Measurements from ENCODE around the gene SLC2A3. TPM values are rescaled to one million over a fixed set of nuclear protein-coding genes. Genes with fewer than 3 reads are reported as not detected.
A peak's percentile ranks its signal among the peaks of the same experiment; 100 is the strongest.
"Not testable (repeated sequence)": the region's sequence is repeated elsewhere in the genome, so short reads cannot be mapped to it uniquely, and the experiment has no call there.

SLC2A3 gene
- 362 and 366 TPM in 2 replicates for total RNA-seq

DNA sequence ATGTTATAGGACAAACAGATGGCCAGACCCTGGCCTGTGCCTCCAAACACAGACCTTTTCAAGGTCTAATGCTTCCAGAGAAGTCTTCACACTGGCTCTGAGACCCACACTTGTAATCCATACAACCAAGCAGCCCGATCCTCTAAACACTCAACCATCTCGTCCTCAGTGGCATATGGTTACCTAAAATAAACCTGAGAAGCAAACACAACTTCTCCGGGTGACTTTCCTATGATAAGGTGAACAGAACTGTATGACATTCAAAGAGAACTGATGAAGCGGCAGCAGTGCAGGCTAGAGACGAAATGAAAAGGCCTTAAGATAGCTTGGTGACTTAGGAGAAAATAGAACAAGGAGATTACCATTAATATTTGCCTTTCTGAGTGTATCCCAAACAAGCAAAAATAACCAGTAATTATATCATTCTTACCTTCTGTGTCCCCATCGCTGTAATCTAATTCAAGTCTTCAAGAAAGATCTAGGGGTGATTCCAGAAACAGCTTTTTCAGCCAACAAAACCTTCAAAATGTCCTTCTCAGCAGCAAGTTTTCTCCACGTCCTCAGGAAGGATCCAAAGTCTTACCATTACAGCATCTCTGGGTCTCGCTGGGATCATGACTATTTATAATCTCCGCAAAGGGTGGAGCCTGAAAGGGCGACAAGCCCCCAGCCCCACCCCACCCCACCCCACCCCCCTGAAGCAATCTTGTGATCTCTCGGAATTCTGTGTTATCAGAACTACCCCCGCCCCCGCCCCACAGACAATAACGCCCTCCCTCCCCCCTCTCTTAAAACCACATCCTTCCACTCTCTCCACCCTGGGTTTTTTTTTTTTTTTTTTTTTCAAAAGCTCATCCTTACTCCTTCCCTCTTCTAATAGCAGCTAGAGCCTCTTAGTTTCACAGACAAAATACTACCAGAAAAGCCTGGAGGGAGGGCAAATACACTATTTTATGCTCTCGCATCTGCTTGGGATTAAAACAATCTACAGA lies at the start of gene SLC2A3:
SLC2A3 (minus strand) TSS at position 598 of the 992 bp plus-strand sequence; CDS start at position 445, 153 bp downstream.
- Mint-ChIP-seq H3K27me3 (no peaks in the 10 kb centered on the region), H3K36me3 (ENCODE audit: low read depth) (peaks cover 13% of the 10 kb centered on the region), H3K9me3 (no peaks in the 10 kb centered on the region), H3K4me3 (no peak within 1 kb of the TSS), H3K4me1 (peaks cover 16% of the 10 kb centered on the region), H3K27ac (no peak within 1 kb of the TSS)
- intact Hi-C loops (cut with micrococcal nuclease), result loop anchor here (1.0 to 10.0 kb wide), 3 partner anchors 24 to 309 kb away; partner anchors contain the start of gene NECAP1
- DNase-seq, result peak; percentile 97

DNA sequence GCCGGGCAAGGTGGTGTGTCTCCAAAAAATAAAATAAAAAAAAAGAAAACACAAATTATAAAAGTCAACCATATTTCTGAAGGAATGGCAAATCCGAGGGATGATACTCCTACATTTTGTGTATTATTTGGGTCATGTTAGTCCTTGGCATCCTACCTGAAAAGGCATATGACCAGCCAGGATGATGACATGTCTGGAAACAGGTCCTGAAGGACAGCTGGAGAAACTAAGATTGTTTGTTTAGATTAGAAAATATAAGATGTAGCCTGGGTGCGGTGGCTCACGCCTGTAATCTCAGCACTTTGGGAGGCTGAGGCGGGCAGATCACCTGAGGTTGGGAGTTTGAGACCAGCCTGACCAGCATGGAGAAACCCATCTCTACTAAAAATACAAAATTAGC lies 48.9 kb upstream of the SLC2A3 start:
- peaks cover 1% of the 10 kb centered on the region for H3K36me3 Mint-ChIP-seq (ENCODE audit: low read depth)
- H3K27ac Mint-ChIP-seq, result no peak overlapping the region
- no peaks in the 10 kb centered on the region for H3K9me3 Mint-ChIP-seq
- intact Hi-C loops (cut with micrococcal nuclease), result no loop called here
- no peak overlapping the region for H3K4me3 Mint-ChIP-seq
- H3K4me1 Mint-ChIP-seq, result peaks cover 14% of the 10 kb centered on the region
- no peak for DNase-seq
- no peaks in the 10 kb centered on the region for H3K27me3 Mint-ChIP-seq

DNA sequence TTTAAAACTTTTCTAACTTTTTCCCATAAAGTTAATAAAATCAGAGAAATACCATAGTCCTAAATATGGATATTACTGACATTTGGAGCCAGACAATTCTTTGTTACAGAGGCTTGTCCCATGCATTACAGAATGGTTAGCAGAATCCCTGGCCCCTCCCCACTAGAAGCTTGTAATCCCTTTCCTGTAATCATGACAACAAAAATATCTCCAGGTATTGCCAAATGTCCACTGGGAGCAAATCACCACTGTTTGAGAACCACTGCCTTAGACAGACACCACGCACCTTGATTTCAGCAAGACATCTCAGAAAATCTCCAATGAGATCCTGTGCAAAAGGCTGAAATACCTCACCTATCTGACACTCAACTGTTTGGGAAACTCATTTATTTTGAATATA lies 47.5 kb upstream of the SLC2A3 start:
- DNase-seq; intact Hi-C loops (cut with micrococcal nuclease); H3K27me3 Mint-ChIP-seq; H3K9me3 Mint-ChIP-seq; H3K4me3 Mint-ChIP-seq; H3K36me3 Mint-ChIP-seq (ENCODE audit: low read depth); H3K4me1 Mint-ChIP-seq; H3K27ac Mint-ChIP-seq: not testable (repeated sequence)

DNA sequence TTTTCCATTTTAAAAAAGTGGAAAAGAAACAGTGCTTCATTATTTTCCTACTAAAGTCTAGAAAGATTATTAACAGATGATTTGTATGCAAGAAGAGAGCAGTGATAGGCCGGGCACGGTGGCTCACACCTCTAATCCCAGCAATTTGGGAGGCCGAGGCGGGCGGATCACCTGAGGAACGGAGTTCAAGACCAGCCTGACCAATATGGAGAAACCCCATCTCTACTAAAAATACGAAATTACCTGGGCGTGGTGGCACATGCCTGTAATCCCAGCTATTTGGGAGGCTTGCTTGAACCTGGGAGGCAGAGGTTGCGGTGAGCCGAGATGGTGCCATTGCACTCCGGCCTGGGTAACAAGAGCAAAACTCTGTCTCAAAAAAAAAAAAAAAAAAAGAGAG lies 47.0 kb upstream of the SLC2A3 start:
- H3K27ac Mint-ChIP-seq; intact Hi-C loops (cut with micrococcal nuclease); H3K4me3 Mint-ChIP-seq; H3K4me1 Mint-ChIP-seq; DNase-seq; H3K9me3 Mint-ChIP-seq; H3K36me3 Mint-ChIP-seq (ENCODE audit: low read depth); H3K27me3 Mint-ChIP-seq: not testable (repeated sequence)

DNA sequence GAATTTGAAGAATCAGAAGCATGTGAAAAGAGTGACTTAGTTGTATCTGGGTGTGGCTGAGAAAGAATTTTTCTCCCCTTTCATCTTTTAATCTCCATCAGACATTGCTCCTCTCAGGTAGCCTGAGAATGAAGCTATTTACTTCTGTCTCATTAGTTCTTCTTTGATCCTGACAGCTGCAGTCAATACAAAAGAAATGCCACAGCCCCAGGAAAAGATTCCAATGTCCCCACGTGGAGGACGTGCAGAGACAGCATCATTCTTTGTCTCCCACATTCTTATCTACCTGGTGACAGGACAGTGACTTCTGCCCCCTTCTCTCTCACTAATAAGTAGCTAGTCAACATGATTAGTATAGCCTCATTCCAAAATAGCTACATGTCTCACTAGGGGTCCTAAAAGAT lies 46.3 kb upstream of the SLC2A3 start:
- DNase-seq; H3K27ac Mint-ChIP-seq; H3K4me1 Mint-ChIP-seq; H3K27me3 Mint-ChIP-seq; intact Hi-C loops (cut with micrococcal nuclease); H3K4me3 Mint-ChIP-seq; H3K9me3 Mint-ChIP-seq; H3K36me3 Mint-ChIP-seq (ENCODE audit: low read depth): not testable (repeated sequence)

DNA sequence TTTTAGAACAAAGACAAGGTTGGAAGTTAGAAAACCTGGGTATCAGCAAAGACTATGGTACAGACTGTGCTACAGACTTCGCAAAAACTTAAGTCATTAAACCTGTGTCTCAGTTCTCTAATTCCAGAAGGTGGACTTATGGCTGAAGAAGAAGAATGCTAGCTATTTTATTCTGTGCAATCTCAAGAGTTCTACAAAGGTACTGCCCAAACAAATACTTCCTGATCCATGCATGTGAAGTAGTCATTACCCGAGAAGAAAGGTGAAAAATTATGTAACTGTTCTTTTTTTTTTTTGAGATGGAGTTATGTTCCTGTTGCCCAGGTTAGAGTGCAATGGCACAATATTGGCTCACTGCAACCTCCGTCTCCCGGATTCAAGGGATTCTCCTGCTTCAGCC lies 45.5 kb upstream of the SLC2A3 start:
- Mint-ChIP-seq H3K4me3 (no peak overlapping the region), H3K9me3 (no peaks in the 10 kb centered on the region), H3K4me1 (peaks cover 4% of the 10 kb centered on the region), H3K27ac (no peak overlapping the region), H3K27me3 (no peaks in the 10 kb centered on the region), H3K36me3 (ENCODE audit: low read depth) (peaks cover 1% of the 10 kb centered on the region)
- intact Hi-C loops (cut with micrococcal nuclease), result no loop called here
- DNase-seq, result no peak

DNA sequence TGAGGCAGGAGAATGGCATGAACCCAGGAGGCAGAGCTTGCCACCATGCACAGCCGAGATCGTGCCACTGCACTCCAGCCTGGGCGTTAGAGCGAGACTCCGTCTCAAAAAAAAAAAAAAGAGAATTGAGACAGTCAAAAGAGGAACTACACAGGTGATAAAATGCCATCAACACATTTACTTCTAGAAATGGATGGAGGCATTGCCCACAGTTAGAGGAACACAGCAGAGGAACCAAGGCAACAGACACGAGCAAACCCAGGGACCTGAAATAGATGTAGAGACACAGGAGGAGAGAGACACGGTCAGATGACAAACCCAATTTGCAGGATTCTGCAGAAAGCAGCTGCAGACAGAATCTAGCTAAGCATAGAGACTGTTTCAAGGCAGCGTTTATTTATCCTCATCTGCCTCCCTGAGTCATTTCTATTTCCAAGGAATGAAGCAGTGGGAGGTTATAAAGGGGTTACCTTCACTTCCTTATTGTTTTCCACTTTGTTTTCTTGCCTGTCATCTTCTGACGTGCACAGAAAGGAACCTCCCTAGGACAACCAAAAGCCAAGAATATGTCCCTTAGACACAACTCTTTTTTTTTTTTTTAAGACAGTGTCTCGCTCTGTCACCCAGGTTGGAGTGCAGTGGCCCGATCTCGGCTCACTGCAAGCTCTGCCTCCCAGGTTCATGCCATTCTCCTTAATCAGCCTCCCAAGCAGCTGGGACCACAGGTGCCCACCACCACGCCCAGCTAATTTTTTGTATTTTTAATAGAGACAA lies 41.6 kb upstream of the SLC2A3 start:
- H3K27me3 Mint-ChIP-seq; DNase-seq; intact Hi-C loops (cut with micrococcal nuclease); H3K9me3 Mint-ChIP-seq; H3K36me3 Mint-ChIP-seq (ENCODE audit: low read depth); H3K4me3 Mint-ChIP-seq: not testable (repeated sequence)
- H3K4me1 Mint-ChIP-seq, result peaks cover 14% of the 10 kb centered on the region
- H3K27ac Mint-ChIP-seq, result peak overlapping the region; percentile 58

DNA sequence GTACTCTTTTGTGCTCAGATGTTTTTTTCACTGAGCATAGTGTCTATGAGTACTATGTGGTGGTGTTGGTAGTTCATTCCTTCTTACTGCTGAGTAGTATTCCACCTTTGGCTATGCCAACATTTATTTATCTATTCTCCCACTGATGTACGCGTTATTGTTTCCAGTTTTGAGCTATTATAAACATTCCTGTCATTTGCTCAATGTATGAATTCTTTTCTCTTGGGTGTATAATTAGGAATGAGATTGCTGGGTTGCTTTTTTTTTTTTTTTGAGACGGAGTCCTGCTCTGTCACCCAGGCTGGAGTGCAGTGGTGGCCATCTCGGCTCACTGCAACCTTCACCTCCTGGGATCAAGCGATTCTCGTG lies 37.5 kb upstream of the SLC2A3 start:
- H3K4me3 Mint-ChIP-seq, result peak overlapping the region; percentile 68
- intact Hi-C loops (cut with micrococcal nuclease), result no loop called here
- H3K4me1 Mint-ChIP-seq, result peaks cover 28% of the 10 kb centered on the region

DNA sequence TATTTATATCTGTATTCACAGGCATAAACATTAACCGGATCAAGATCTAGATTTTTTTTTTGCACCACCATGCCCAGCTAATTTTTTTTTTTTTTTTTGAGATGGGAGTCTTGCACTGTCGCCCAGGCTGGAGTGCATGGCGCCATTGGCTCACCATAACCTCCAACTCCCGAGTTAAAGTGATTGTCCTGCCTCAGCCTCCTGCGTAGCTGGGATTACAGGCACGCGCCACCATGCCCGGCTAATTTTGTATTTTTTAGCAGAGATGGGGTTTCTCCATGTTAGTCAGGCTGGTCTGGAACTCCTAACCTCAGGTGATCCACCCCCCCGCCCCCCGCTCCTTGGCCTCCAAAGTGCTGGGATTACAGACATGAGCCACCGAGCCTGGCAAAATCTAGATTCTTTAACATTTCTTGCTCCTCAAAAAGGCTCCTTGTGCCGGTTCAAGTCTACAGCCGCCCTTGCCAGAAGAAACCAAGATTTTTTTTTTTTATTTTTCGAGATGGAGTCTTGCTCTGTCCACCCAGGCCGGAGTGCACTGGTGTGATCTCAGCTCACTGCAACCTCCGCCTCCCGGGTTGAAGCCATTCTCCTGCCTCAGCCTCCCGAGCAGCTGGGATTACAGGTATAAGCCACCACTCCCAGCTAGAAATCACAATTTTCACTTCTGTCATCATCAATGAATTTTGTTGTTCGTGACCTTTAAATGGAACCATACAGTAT lies 36.9 kb upstream of the SLC2A3 start:
- Mint-ChIP-seq H3K4me3 (peak overlapping the region; percentile 84), H3K27me3 (no peaks in the 10 kb centered on the region), H3K4me1 (peaks cover 30% of the 10 kb centered on the region), H3K27ac (peak overlapping the region; percentile 91), H3K9me3 (no peaks in the 10 kb centered on the region), H3K36me3 (ENCODE audit: low read depth) (peaks cover 13% of the 10 kb centered on the region)
- intact Hi-C loops (cut with micrococcal nuclease), result no loop called here
- DNase-seq, result no peak

More for the DNA sequence above, 37.5 kb upstream of the SLC2A3 start:
- Mint-ChIP-seq H3K27ac (peak overlapping the region; percentile 91), H3K27me3 (no peaks in the 10 kb centered on the region), H3K9me3 (no peaks in the 10 kb centered on the region), H3K36me3 (ENCODE audit: low read depth) (peaks cover 10% of the 10 kb centered on the region)
- no peak for DNase-seq

DNA sequence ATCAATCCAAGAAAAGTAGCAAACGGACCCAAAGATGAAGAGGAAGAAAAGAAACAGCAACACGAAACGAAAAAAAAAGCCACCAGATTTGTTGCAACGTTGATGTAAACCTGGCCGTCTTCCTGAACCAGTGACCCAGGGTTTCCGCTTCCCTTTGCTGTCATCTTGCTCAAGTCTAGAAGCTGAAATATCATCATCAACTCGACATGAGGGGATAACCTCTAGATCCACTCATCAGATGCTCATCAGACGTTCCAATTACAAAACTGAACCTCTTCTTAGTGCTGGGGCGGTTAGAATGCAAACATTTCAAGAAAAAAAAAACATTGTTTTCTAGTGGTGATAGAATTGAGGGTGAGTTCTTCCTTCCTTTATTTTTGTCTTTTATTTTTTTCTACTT lies 36.3 kb upstream of the SLC2A3 start:
- DNase-seq; intact Hi-C loops (cut with micrococcal nuclease); H3K27me3 Mint-ChIP-seq; H3K9me3 Mint-ChIP-seq: not testable (repeated sequence)
- Mint-ChIP-seq H3K27ac (peak overlapping the region; percentile 91), H3K36me3 (ENCODE audit: low read depth) (peaks cover 13% of the 10 kb centered on the region), H3K4me3 (peak overlapping the region; percentile 84), H3K4me1 (peaks cover 30% of the 10 kb centered on the region)

DNA sequence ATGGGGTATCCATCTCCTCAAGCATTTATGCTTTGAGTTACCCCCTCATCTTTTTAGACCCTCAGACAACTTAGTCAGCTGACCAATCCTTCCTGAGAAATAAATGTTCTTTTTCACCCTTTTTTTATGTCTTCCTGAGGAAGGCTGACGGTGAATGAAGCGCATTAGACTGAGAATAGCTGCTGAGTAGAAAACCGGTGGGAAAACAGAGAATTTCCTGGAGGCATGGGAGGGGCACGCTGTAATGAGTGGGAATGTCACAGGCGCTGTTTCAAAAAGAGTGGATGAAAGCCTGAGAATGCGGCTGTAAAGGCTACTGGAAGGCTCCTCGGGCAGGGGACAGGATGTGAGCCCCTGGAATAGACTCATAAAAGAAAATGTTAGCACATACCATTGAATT lies 35.8 kb upstream of the SLC2A3 start:
- not testable (repeated sequence) for H3K9me3 Mint-ChIP-seq, H3K27me3 Mint-ChIP-seq, DNase-seq
- H3K36me3 Mint-ChIP-seq (ENCODE audit: low read depth), result peaks cover 17% of the 10 kb centered on the region
- H3K4me3 Mint-ChIP-seq, result peak overlapping the region; percentile 88
- intact Hi-C loops (cut with micrococcal nuclease), result loop anchor here (1.0 to 2.0 kb wide), 4 partner anchors 19 to 55 kb away; no protein-coding TSS in a partner anchor
- H3K27ac Mint-ChIP-seq, result peak overlapping the region; percentile 100
- H3K4me1 Mint-ChIP-seq, result peaks cover 32% of the 10 kb centered on the region

DNA sequence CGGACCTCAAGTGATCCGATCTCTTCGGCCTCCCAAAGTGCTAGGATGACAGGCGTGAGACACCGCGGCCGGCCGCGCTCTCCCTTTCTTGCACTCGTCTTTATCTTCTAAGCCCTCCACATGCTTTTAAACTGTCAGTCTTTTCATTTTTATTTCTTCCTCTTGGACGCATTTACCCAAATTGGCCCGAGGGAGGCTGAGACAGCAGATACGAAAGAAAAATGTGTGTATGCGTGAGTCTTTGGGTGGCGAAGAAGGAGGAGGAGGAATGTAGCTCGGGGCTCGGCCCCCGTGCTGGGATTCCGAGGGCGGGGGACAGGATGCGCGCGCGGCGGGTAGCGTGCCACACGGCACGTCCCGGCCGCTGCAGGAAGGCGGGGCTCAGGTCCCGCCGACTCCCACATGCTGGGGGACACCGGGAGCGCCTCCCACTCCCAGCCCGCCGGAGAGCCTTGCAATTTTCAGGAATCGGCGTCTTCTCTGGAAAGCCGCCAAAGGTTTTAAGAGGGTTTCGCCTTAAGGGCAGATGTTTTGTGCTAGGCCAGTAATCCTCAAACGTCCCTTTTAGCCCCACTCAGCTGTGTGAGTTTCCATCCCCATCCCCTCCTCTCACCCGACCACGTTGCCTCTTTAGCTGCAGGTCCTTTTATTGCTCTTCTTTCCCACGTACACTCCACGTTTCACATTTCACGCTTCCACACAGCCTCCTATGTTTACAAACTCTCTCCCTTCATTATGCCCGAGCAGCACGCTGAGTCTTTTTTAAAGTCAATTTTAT lies 34.7 kb upstream of the SLC2A3 start:
- intact Hi-C loops (cut with micrococcal nuclease), result loop anchor here (1.0 to 2.0 kb wide), 5 partner anchors 10 to 56 kb away; no protein-coding TSS in a partner anchor
- DNase-seq, result peak; percentile 96
- Mint-ChIP-seq H3K4me1 (peaks cover 33% of the 10 kb centered on the region), H3K9me3 (no peaks in the 10 kb centered on the region), H3K36me3 (ENCODE audit: low read depth) (peaks cover 25% of the 10 kb centered on the region), H3K27ac (peak overlapping the region; percentile 100), H3K27me3 (no peaks in the 10 kb centered on the region), H3K4me3 (peak overlapping the region; percentile 88)

DNA sequence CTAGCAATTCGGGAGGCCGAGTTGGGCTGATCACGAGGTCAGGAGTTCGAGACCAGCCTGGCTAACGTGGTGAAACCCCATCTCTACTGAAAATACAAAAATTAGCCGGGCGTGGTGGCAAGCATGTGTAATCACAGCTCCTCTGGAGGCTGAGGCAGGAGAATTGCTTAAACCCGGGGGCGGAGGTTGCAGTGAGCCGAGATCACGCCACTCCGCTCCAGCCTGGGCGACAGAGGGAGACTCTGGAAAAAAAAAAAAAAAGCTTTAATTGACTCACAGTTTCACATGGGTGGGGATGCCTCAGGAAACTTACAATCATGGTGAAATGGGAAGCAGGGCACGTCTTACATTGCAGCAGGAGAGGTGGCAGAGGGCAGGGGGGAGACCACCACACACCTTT lies 30.6 kb upstream of the SLC2A3 start:
- H3K27me3 Mint-ChIP-seq, result no peaks in the 10 kb centered on the region
- H3K27ac Mint-ChIP-seq, result peak overlapping the region; percentile 58
- H3K4me1 Mint-ChIP-seq, result peaks cover 30% of the 10 kb centered on the region
- H3K9me3 Mint-ChIP-seq, result no peaks in the 10 kb centered on the region
- peak overlapping the region; percentile 66 for H3K4me3 Mint-ChIP-seq
- no peak for DNase-seq
- H3K36me3 Mint-ChIP-seq (ENCODE audit: low read depth), result peaks cover 47% of the 10 kb centered on the region
- intact Hi-C loops (cut with micrococcal nuclease), result no loop called here

Data from activated CD4-positive, alpha-beta T cell treated with anti-CD3 and anti-CD28 coated beads, Interleukin-2, amount 10 ng/mL, durations not matched to agents 24 days and 14 days (primary cell).